Measurements from ENCODE around the gene MEIS1.

GRCh38 chr2:66432801-66433694 lies 1.9 kb upstream of the MEIS1 start:
- no peak for TF ChIP-seq EZH2 (IDR thresholded peaks at IDR 0.05; ENCODE audit: insufficient read depth, low read length)
- no peak for TF ChIP-seq CTCF (IDR thresholded peaks at IDR 0.05; ENCODE audit: insufficient read depth, low read depth, low read length)

Data from astrocyte (in vitro differentiated cells and primary cell).